ENCODE results near the gene RTBDN. TPM values are rescaled to one million over a fixed set of nuclear protein-coding genes. Genes with fewer than 3 reads are reported as not detected.
"Not testable (repeated sequence)": the region's sequence is repeated elsewhere in the genome, so short reads cannot be mapped to it uniquely, and the experiment has no call there.

RTBDN gene
- total RNA-seq, 1 donor = not detected

DNA sequence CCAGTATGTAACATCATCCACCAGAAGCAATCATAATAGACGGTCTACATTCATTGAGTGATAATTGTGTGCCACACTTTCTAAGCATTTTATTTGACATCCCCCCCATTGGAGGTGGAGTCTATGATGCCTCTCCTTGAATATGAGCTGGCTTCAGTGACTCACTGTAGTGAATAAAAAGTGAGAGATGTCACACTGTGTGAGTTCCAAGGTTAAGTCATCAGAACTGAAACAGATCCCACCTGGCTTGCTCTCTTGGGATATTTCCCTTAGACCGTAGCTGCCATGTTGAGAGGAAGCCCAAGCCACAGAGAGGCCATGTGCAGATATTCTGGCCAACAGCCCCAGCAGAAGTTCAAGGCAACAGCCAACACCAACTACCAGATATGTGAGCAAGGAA is 12.6 kb downstream of the RTBDN start:
- TF ChIP-seq, protein P1, sequence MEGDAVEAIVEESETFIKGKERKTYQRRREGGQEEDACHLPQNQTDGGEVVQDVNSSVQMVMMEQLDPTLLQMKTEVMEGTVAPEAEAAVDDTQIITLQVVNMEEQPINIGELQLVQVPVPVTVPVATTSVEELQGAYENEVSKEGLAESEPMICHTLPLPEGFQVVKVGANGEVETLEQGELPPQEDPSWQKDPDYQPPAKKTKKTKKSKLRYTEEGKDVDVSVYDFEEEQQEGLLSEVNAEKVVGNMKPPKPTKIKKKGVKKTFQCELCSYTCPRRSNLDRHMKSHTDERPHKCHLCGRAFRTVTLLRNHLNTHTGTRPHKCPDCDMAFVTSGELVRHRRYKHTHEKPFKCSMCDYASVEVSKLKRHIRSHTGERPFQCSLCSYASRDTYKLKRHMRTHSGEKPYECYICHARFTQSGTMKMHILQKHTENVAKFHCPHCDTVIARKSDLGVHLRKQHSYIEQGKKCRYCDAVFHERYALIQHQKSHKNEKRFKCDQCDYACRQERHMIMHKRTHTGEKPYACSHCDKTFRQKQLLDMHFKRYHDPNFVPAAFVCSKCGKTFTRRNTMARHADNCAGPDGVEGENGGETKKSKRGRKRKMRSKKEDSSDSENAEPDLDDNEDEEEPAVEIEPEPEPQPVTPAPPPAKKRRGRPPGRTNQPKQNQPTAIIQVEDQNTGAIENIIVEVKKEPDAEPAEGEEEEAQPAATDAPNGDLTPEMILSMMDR (IDR thresholded peaks at IDR 0.05; ENCODE audit: insufficient read depth, low read length) = no peak
- no peak for DNase-seq (ENCODE audit: low read depth)
- H3K4me3 ChIP-seq (ENCODE audit: low read depth, low read length) = no peak overlapping the region

DNA sequence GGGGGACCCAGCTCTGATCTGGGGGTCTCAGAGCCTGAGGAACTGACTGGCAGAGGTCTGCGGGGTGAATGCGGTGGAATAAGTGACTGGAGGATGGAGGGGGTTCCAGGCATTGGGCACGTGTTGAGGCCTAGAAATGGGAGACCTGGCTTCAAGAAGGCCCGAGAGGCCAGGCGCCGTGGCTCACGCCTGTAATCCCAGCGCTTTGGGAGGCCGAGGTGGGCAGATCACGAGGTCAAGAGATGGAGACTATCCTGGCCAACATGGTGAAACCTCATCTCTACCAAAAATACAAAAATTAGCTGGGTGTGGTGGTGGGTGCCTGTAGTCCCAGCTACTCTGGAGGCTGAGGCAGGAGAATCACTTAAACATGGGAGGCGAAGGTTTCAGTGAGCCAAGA is 16.6 kb downstream of the RTBDN start:
- H3K4me3 ChIP-seq (ENCODE audit: low read depth, low read length); DNase-seq (ENCODE audit: low read depth): not testable (repeated sequence)

DNA sequence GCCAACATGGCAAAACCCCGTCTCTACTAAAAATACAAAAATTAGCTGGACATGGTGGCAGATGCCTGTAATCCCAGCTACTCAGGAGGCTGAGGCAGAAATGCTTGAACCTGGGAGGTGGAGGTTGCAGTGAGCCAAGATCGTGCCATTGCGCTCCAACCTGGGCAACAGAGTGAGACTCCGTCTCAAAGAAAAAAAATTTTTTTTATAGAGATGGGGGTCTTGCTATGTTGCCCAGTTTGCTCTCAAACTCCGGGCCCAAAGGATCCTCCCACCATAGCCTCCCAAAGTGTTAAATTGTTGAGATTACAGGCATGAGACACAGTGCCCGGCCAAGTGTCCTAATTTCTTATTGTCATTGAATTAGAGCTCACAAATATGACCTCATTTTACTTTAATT is 17.2 kb downstream of the RTBDN start:
- DNase-seq (ENCODE audit: low read depth); H3K4me3 ChIP-seq (ENCODE audit: low read depth, low read length): not testable (repeated sequence)

DNA sequence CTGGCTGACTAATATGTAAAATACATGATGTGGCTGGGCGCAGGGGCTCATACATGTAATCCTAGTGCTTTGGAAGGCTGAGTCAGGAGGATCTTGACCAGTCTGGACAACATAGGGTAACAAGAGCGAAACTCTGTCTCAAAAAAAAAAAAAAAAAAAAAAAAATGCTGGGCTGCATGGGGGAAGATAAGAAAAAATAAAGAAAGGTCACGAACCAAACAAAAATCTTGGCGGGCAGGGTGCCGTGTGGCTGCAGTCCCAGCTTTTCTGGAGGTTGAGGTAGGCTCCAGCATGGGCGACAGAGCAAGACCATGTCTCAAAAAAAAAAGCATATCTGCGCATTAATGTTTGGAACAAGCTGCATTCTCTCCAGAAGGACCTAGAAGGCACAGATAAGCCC is 19.3 kb downstream of the RTBDN start:
- H3K4me3 ChIP-seq (ENCODE audit: low read depth, low read length) = no peak overlapping the region
- DNase-seq (ENCODE audit: low read depth) = no peak
- TF ChIP-seq, protein P1 (IDR thresholded peaks at IDR 0.05; ENCODE audit: insufficient read depth, low read length) = no peak

DNA sequence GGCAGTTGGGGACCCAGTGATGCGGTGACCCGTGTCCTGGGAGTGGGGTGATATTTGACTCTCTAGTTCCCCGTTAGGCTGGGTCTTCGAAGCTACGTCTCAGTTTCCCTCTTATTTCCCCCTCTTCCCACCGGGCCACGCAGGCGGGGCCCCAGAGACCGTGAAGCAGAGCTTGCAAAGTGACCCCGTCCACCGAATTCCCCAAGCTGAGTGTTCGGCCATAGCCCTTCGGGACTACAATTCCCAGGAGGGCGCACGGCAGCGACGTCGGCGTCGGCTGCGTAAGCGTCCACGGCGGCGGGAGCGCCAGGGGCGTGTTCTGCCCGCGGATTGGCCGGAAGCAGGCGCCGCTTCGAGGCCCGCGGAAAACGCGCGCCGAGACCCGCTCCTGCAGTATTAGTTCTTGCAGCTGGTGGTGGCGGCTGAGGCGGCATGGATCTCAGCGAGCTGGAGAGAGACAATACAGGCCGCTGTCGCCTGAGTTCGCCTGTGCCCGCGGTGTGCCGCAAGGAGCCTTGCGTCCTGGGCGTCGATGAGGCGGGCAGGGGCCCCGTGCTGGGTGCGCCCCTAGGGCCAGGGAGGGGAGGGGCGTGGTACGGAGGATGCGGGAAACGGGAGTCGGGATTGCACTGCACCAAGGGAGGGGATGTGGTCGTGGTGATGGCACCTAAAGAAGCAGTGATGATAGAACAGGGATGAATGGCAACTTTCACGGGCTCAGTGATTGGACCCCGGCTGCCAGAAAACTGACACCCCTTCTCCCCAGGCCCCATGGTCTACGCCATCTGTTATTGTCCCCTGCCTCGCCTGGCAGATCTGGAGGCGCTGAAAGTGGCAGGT is 27.9 kb downstream of the RTBDN start, which contains the start of gene RNASEH2A:
Gene RNASEH2A (plus strand): TSS at position 343 of the 840 bp plus-strand sequence. CDS start 90 bp downstream, at position 433.
- peak; percentile 89 for DNase-seq (ENCODE audit: low read depth)
- TF ChIP-seq, protein P1 (IDR thresholded peaks at IDR 0.05; ENCODE audit: insufficient read depth, low read length) = no peak
- H3K4me3 ChIP-seq (ENCODE audit: low read depth, low read length) = peak within 1 kb of the TSS; percentile 85

DNA sequence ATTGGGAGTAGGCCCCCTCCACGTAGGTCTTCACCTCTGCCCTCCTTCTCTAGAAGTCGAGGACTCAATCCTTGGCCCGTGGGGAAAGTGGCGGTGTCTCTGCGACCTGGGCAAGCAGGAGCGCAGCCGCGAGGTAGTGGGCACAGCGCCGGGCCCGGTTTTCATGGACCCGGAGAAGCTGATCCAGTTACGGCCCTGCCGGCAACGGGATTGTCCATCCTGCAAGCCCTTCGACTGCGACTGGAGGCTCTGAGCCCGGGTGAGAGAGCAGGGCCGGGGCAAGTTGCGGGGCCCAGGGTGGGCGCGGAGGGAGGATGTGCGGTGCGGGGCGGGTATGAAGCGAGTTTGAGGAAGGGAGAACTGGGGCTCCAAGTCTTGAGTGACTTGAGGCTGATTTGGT is 30.3 kb downstream of the RTBDN start:
- H3K4me3 ChIP-seq (ENCODE audit: low read depth, low read length) = no peak overlapping the region
- TF ChIP-seq, protein P1 (IDR thresholded peaks at IDR 0.05; ENCODE audit: insufficient read depth, low read length) = no peak
- DNase-seq (ENCODE audit: low read depth) = no peak

DNA sequence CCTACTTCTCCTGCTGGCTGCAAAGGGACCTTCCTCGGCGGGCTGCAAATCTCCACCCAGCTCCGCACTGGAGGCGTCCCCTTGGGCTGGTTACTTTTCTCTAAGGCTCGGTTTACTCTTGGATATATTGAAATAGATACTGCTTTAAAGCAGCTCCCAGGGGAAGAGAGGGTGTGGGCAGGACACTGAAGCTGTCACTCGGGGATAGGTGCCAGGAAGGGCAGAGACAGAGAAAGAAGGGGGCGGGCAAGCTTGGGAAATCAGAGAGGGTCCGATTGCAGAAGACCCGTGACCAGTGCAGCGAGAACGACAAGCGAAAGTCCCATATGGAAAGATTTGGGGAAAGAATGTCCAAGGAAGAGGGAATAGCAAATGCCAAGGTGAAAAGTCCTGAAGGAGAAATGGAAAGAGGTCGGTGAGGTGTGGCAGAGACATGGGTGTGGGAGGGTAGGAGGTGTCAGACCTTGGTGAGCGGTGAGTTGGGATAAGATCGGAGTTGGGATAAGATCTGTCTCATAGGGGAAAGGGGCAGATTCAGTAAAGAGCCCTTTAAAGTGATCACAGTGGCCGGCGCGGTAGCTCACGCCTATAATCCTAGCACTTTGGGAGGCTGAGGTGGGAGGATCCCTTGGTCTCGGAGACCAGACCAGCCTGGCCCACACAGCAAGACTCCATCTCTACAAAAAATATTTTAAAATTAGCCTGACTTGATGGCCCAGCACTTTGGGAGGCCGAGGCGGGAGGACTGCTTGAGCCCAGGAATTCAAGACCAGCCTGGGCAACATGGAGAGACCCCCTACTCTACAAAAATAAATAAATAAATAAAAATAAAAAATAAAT is 31.9 kb downstream of the RTBDN start:
- DNase-seq (ENCODE audit: low read depth) = no peak

More for the DNA sequence above, 31.9 kb downstream of the RTBDN start:
- H3K4me3 ChIP-seq (ENCODE audit: low read depth, low read length) = peak overlapping the region; percentile 94
- TF ChIP-seq, protein P1 (IDR thresholded peaks at IDR 0.05; ENCODE audit: insufficient read depth, low read length) = peak; percentile 18

Measured in fibroblast of the aortic adventitia (primary cell).